BE2C (cell line): Measurements from ENCODE around the gene TFG.

ENCODE experiments used
- DNase-seq: peaks from one replicate; pipeline ENCODE4 v3.0.0-alpha.2; 2020
- H3K27me3 ChIP-seq: fragments of 250-450 bp; sonication (Bioruptor Pico); 2 replicates; pipeline ENCODE4 v1.5.1; 2020; ENCODE audit warnings: mild to moderate bottlenecking
- H3K36me3 ChIP-seq: fragments of 250-450 bp; sonication (Bioruptor Pico); 2 replicates; pipeline ENCODE4 v1.5.1; 2020; ENCODE audit warnings: mild to moderate bottlenecking
- H3K4me1 ChIP-seq: fragments of 250-450 bp; sonication (Bioruptor Pico); 2 replicates; pipeline ENCODE4 v1.5.1; 2020
- H3K4me3 ChIP-seq: 2 replicates; pipeline ENCODE4 v1.5.1; 2011; ENCODE audit warnings: low read depth, low read length
- H3K9me3 ChIP-seq: fragments of 250-450 bp; sonication (Bioruptor Pico); 2 replicates; pipeline ENCODE4 v1.5.1; 2020
- CTCF ChIP-seq: IDR thresholded peaks from 2 replicates; pipeline ENCODE4 v1.5.1; 2012; ENCODE audit warnings: mild to moderate bottlenecking, low read depth, low read length

The TFG gene

GRCh38 chr3:100782906-100783305 is 73.6 kb downstream of the TFG start:
- Histone ChIP-seq H3K36me3 (no peaks in the 10 kb centered on the region), H3K4me3 (no peak overlapping the region), H3K9me3 (no peaks in the 10 kb centered on the region), H3K4me1 (peaks cover 4% of the 10 kb centered on the region; the same call in 1 of the 2 replicates), H3K27me3 (no peaks in the 10 kb centered on the region)
- TF ChIP-seq CTCF: no peak
- DNase-seq: peak; percentile 20

DNA sequence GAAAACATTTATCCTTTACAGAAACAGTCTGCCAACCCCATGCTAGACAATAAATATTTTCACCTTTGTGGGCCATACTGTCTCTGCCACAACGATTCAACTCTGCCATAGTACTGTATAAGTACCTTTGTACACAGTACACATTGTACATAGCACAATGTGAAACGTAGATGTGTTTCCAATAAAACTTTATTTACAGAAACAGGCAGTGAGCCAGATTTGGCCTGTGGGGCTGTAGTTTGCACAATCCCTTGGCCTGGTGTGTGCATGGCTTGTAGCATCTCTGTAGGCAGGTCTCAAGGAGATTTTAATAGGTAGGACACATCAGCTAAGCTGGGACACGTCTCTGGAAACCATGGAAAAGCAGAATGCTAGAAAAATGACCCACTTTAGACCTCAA is 74.3 kb downstream of the TFG start:
- DNase-seq: no peak
- no peak for TF ChIP-seq CTCF
- H3K36me3 ChIP-seq: no peaks in the 10 kb centered on the region
- H3K9me3 ChIP-seq: no peaks in the 10 kb centered on the region
- H3K4me3 ChIP-seq: no peak overlapping the region
- H3K4me1 ChIP-seq: peaks cover 4% of the 10 kb centered on the region; the same call in 1 of the 2 replicates
- H3K27me3 ChIP-seq: no peaks in the 10 kb centered on the region

DNA sequence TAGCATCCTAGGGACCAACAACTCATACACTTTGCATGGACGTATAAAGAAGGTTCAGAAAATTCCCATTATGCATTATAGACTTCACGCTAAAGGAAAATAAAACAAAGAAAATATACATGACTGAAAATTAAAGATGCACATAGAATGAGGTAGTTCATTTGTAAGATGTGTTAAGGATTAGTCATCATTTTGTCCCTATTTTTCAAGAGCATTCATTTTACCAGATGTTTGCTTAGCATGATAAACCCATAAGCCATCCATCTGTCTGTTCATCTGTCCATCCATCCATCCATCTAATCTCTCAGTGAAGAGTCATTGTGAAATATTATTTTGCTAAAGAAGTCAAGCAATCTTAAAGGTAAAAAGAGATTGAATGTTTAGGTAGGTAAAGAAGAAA is 80.3 kb downstream of the TFG start:
- H3K27me3 ChIP-seq: no peaks in the 10 kb centered on the region; the same call in 1 of the 2 replicates
- H3K4me1 ChIP-seq: no peaks in the 10 kb centered on the region
- no peak for TF ChIP-seq CTCF
- DNase-seq: no peak
- H3K9me3 ChIP-seq: no peaks in the 10 kb centered on the region
- H3K36me3 ChIP-seq: no peaks in the 10 kb centered on the region
- H3K4me3 ChIP-seq: no peak overlapping the region

GRCh38 chr3:100796556-100796955 is 87.3 kb downstream of the TFG start:
- H3K36me3 ChIP-seq: no peaks in the 10 kb centered on the region
- no peaks in the 10 kb centered on the region for H3K4me1 ChIP-seq
- H3K27me3 ChIP-seq: no peaks in the 10 kb centered on the region; the same call in 1 of the 2 replicates
- peak; percentile 34; the same call in 1 of the 2 replicates for TF ChIP-seq CTCF
- no peak for DNase-seq
- no peak overlapping the region for H3K4me3 ChIP-seq
- no peaks in the 10 kb centered on the region for H3K9me3 ChIP-seq

DNA sequence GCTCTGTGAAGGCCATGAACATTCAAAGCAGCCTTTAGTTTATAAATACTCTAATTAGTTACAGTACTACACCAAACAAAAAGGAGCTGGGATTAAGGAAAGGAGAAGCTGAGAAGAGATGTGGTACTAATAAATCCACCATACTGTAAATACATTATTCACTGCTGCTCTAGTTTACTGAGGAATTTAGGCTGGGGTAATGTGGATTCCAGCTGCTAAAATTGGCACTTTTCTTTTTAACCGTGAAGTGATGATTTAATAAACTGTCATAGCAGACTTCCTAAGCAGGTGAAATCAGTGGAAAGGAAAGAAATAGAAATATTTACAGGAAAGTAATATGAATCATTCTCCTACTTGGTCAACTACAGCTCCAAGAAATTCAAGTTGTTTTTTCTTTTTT is 88.7 kb downstream of the TFG start:
- no peaks in the 10 kb centered on the region for H3K36me3 ChIP-seq
- TF ChIP-seq CTCF: no peak
- no peaks in the 10 kb centered on the region; the same call in 1 of the 2 replicates for H3K27me3 ChIP-seq
- DNase-seq: no peak
- H3K4me1 ChIP-seq: no peaks in the 10 kb centered on the region
- no peaks in the 10 kb centered on the region for H3K9me3 ChIP-seq
- H3K4me3 ChIP-seq: no peak overlapping the region
